Parathyroid adenoma (tissue), 2 donors: Measurements from ENCODE around the gene P2RY12.
A peak's percentile ranks its signal among the peaks of the same experiment; 100 is the strongest.

ENCODE experiments used
- H2AFZ ChIP-seq: fragments of 300-600 bp; sonication (generic); one replicate; pipeline ENCODE4 v1.7.0; 2017; ENCODE audit warnings: antibody characterized with exemption, mild to moderate bottlenecking
- H3K27ac ChIP-seq: fragments of 300-600 bp; sonication (generic); one replicate; pipeline ENCODE4 v1.7.0; 2017
- H3K27me3 ChIP-seq: fragments of 300-600 bp; sonication (generic); one replicate; pipeline ENCODE4 v1.7.0; 2017; ENCODE audit warnings: low read length; ENCODE audit not compliant: control insufficient read depth, insufficient read depth
- H3K36me3 ChIP-seq: fragments of 300-600 bp; sonication (generic); one replicate; pipeline ENCODE4 v1.7.0; 2017; ENCODE audit warnings: low read length; ENCODE audit not compliant: control insufficient read depth, insufficient read depth
- H3K4me1 ChIP-seq: fragments of 300-600 bp; sonication (generic); one replicate; pipeline ENCODE4 v1.7.0; 2017; ENCODE audit warnings: control low read depth
- H3K4me2 ChIP-seq: fragments of 300-600 bp; sonication (generic); one replicate; pipeline ENCODE4 v1.7.0; 2017; ENCODE audit warnings: low read length
- H3K4me3 ChIP-seq: fragments of 300-600 bp; sonication (generic); one replicate; pipeline ENCODE4 v1.7.0; 2017; ENCODE audit warnings: low read depth, low read length
- H3K79me2 ChIP-seq: fragments of 300-600 bp; sonication (generic); one replicate; pipeline ENCODE4 v1.7.0; 2017; ENCODE audit warnings: control low read depth
- H3K9ac ChIP-seq: fragments of 300-600 bp; sonication (generic); one replicate; pipeline ENCODE4 v1.7.0; 2017; ENCODE audit warnings: mild to moderate bottlenecking
- H3K9me3 ChIP-seq: fragments of 300-600 bp; sonication (generic); one replicate; pipeline ENCODE4 v1.7.0; 2017; ENCODE audit warnings: low read length; ENCODE audit not compliant: control insufficient read depth
- CTCF ChIP-seq: fragments of 300-600 bp; sonication (generic); IDR thresholded peaks from one replicate; pipeline ENCODE4 v1.7.0; 2017; ENCODE audit warnings: antibody characterized with exemption, mild to moderate bottlenecking
- donor health status: primary hyperparathyroidism.

The P2RY12 gene

GRCh38 chr3:151384741-151385174 is at the start of gene P2RY12:
TSS of gene P2RY12 (minus strand) at chr3:151384753. CDS start at chr3:151338845, 45,908 bp downstream.
- peak within 1 kb of the TSS; percentile 25 for H3K4me3 ChIP-seq
- H3K79me2 ChIP-seq, result no peaks in the 10 kb centered on the region
- H3K36me3 ChIP-seq, result no peaks in the 10 kb centered on the region
- H3K9me3 ChIP-seq, result no peaks in the 10 kb centered on the region
- no peaks in the 10 kb centered on the region for H3K4me1 ChIP-seq
- no peak within 1 kb of the TSS for H3K9ac ChIP-seq
- H2AFZ ChIP-seq, result no peak within 1 kb of the TSS
- no peak within 1 kb of the TSS for H3K4me2 ChIP-seq
- no peaks in the 10 kb centered on the region for H3K27me3 ChIP-seq
- TF ChIP-seq CTCF, result no peak
- H3K27ac ChIP-seq, result no peak within 1 kb of the TSS

- Histone ChIP-seq H3K4me2 (no peak overlapping the region), H3K27ac (no peak overlapping the region), H3K79me2 (no peaks in the 10 kb centered on the region), H3K4me3 (no peak overlapping the region), H3K27me3 (no peaks in the 10 kb centered on the region), H3K9ac (no peak overlapping the region), H2AFZ (no peak overlapping the region), H3K4me1 (no peaks in the 10 kb centered on the region), H3K36me3 (no peaks in the 10 kb centered on the region), H3K9me3 (no peaks in the 10 kb centered on the region)
- TF ChIP-seq CTCF, result no peak
These were observed 48.2 kb upstream of the P2RY12 start for GRCh38 chr3:151432616-151433372.

- Histone ChIP-seq H3K27me3 (no peaks in the 10 kb centered on the region), H3K4me1 (no peaks in the 10 kb centered on the region), H2AFZ (no peak overlapping the region), H3K27ac (no peak overlapping the region), H3K4me2 (no peak overlapping the region), H3K79me2 (no peaks in the 10 kb centered on the region), H3K9me3 (no peaks in the 10 kb centered on the region), H3K9ac (no peak overlapping the region), H3K4me3 (no peak overlapping the region), H3K36me3 (no peaks in the 10 kb centered on the region)
- no peak for TF ChIP-seq CTCF
These were observed 47.4 kb upstream of the P2RY12 start for GRCh38 chr3:151431940-151432339.

GRCh38 chr3:151430821-151431484 is 46.4 kb upstream of the P2RY12 start:
- no peak for TF ChIP-seq CTCF

More at GRCh38 chr3:151430821-151431484, 46.4 kb upstream of the P2RY12 start:
- Histone ChIP-seq H3K4me3 (no peak overlapping the region), H2AFZ (no peak overlapping the region), H3K4me1 (no peaks in the 10 kb centered on the region), H3K27me3 (no peaks in the 10 kb centered on the region), H3K36me3 (no peaks in the 10 kb centered on the region), H3K27ac (no peak overlapping the region), H3K4me2 (no peak overlapping the region), H3K9me3 (no peaks in the 10 kb centered on the region), H3K9ac (no peak overlapping the region), H3K79me2 (no peaks in the 10 kb centered on the region)
